Left ventricle myocardium inferior (tissue), 1 donor: ENCODE data around the gene DNM3. TPM values are rescaled to one million over a fixed set of nuclear protein-coding genes. Genes with fewer than 3 reads are reported as not detected.

Experiments used
- DNase-seq: peaks from one replicate; pipeline ENCODE4 v3.0.0-alpha.2; 2020
- H3K27ac ChIP-seq: fragments of 200-600 bp; replicated peaks from 2 replicates; pipeline ENCODE4 v1.8.0; 2021
- H3K27me3 ChIP-seq: fragments of 200-600 bp; 2 replicates; pipeline ENCODE4 v1.8.0; 2021; ENCODE audit warnings: low read depth
- H3K36me3 ChIP-seq: fragments of 200-600 bp; 2 replicates; pipeline ENCODE4 v1.8.0; 2021
- H3K4me1 ChIP-seq: fragments of 200-600 bp; 2 replicates; pipeline ENCODE4 v1.8.0; 2021
- H3K4me3 ChIP-seq: fragments of 200-600 bp; 2 replicates; pipeline ENCODE4 v1.8.0; 2021; ENCODE audit warnings: mild to moderate bottlenecking, moderate library complexity
- H3K9me3 ChIP-seq: fragments of 200-600 bp; replicated peaks from 2 replicates; pipeline ENCODE4 v1.8.0; 2021
- intact Hi-C: fragments of 100-400 bp; cut with micrococcal nuclease; formaldehyde crosslinking; loops from one replicate; pipeline ENCODE4 v1.11.0; 2022
- total RNA-seq: library from RNA; stranded (reverse); fragmentation: NEBNext Ultra II Directional; extraction: Animal tissue kit (Norgen Biotek cat#: 25700); gene quantifications from one replicate; pipeline ENCODE4 v1.2.1, GENCODE V29; 2021
- TF ChIP-seq, protein P1 (sequence below): fragments of 200-600 bp; IDR thresholded peaks from 2 replicates; pipeline ENCODE4 v1.8.0; 2021; ENCODE audit warnings: antibody characterized with exemption, mild to moderate bottlenecking, borderline replicate concordance
- donor health status: DM: no; HTN: yes; CAD: no; lungs with severe emphysema.

DNM3 gene
- total RNA-seq, 1 donor from 2014 or later, result 1.2 TPM

GRCh38 chr1:172155766-172156165, 314.5 kb downstream of the DNM3 start:
- Histone ChIP-seq H3K9me3 (no peaks in the 10 kb centered on the region), H3K27me3 (no peaks in the 10 kb centered on the region), H3K4me3 (no peak overlapping the region), H3K36me3 (no peaks in the 10 kb centered on the region), H3K27ac (no peak overlapping the region), H3K4me1 (peaks cover 13% of the 10 kb centered on the region)
- no peak for DNase-seq
- intact Hi-C loops, result no loop called here
- TF ChIP-seq, protein P1, sequence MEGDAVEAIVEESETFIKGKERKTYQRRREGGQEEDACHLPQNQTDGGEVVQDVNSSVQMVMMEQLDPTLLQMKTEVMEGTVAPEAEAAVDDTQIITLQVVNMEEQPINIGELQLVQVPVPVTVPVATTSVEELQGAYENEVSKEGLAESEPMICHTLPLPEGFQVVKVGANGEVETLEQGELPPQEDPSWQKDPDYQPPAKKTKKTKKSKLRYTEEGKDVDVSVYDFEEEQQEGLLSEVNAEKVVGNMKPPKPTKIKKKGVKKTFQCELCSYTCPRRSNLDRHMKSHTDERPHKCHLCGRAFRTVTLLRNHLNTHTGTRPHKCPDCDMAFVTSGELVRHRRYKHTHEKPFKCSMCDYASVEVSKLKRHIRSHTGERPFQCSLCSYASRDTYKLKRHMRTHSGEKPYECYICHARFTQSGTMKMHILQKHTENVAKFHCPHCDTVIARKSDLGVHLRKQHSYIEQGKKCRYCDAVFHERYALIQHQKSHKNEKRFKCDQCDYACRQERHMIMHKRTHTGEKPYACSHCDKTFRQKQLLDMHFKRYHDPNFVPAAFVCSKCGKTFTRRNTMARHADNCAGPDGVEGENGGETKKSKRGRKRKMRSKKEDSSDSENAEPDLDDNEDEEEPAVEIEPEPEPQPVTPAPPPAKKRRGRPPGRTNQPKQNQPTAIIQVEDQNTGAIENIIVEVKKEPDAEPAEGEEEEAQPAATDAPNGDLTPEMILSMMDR, result no peak

DNA sequence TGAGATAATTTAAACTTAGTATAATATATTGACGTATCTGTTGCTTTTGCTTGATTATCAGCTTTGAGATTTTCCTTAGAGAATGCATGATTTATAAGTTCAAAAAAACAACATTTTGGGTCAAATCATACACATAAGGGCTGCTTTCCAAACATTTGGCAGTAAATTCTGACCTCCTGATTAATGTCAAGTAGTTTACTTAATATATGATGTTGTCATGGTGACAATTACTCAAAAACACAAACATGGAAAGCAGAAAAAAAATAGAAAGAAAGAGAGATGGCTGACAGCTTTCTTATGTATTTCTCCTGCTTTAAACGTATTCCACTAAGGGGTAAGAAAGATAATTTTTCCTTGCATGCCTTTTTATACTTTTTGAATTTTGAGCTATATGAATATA, 320.9 kb downstream of the DNM3 start:
- TF ChIP-seq, protein P1, result no peak
- intact Hi-C loops, result no loop called here
- no peak overlapping the region for H3K4me3 ChIP-seq
- H3K36me3 ChIP-seq, result no peaks in the 10 kb centered on the region
- no peak for DNase-seq
- no peaks in the 10 kb centered on the region for H3K27me3 ChIP-seq
- peaks cover 18% of the 10 kb centered on the region for H3K4me1 ChIP-seq
- no peak overlapping the region for H3K27ac ChIP-seq
- no peaks in the 10 kb centered on the region for H3K9me3 ChIP-seq

DNA sequence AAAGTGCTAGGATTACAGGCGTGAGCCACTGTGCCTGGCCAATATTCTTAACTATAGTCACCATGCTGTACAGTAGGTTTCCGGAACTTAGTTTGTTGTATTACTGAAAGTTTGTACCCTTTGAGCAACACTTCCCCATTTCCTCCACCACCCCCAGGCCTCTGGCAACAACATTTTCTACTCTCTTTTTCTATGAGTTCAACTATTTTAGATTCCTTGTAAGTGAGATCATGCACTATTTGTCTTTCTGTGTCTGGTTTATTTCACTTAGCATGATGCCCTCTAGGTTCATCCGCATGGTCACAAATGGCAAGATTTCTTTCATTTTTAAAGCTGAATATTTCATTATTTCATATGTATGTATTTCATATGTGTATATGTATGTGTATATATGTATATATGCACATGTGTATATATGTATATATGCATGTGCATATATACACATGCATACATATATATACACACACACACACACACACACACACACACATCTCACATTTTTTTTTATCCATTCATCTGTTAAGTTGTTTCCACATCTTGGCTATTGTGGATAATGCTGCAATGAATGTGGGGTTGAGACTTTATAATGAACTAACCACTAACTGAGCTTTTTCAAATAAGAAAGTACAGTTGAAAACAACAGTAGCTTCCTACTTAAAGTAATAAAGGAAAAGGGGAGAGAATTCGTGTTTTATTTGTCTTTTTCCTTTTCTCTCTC, 322.4 kb downstream of the DNM3 start:
- DNase-seq, result no peak
- intact Hi-C loops, result no loop called here
- H3K4me1 ChIP-seq, result peaks cover 29% of the 10 kb centered on the region
- no peak overlapping the region for H3K27ac ChIP-seq
- H3K4me3 ChIP-seq, result no peak overlapping the region
- TF ChIP-seq, protein P1, result no peak
- no peaks in the 10 kb centered on the region for H3K27me3 ChIP-seq
- H3K36me3 ChIP-seq, result no peaks in the 10 kb centered on the region
- no peaks in the 10 kb centered on the region for H3K9me3 ChIP-seq

- intact Hi-C loops, result no loop called here
- TF ChIP-seq, protein P1, result no peak
- Histone ChIP-seq H3K36me3 (no peaks in the 10 kb centered on the region), H3K27ac (no peak overlapping the region), H3K4me3 (no peak overlapping the region), H3K9me3 (no peaks in the 10 kb centered on the region), H3K4me1 (peaks cover 35% of the 10 kb centered on the region), H3K27me3 (no peaks in the 10 kb centered on the region)
- DNase-seq, result no peak
Measured at GRCh38 chr1:172165403-172165802, 324.1 kb downstream of the DNM3 start.

DNA sequence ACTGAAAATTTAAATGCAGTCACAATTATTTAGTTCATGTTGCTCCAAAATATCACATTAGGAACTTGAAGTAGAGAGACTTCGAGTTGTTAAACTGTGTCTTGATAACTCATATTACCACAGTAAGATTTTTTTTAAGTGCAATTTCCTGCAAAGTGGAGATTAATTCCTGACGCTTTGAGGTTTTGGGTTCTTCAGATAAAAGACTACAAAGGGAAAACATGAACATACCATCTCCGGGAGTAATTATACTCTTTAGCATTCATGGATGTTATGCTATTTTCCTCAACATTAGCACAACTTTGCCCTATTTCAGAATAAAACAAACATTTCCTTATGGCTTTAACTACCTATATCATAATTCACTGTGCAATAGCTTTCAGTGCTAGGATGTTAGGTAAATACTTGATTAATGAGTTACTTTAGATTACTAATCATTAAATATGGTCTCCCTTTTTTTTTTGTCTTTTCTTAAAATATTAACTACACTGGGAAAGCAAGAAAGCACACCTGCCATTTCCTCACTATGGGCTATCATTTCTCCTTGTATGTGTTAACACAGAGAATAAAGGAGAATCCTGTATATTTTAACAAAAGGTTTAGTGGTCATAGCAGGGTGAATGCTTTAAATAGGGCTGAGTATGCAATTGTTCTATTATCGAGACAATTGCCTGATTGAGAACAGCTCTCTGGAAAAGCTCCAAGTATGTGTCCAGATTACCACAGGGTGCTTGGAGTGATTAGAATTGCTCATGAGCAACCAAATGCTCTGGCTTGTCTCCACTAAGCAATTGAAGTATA, 326.7 kb downstream of the DNM3 start:
- DNase-seq, result no peak
- Histone ChIP-seq H3K36me3 (no peaks in the 10 kb centered on the region), H3K27ac (peak overlapping the region; percentile 74), H3K27me3 (no peaks in the 10 kb centered on the region), H3K4me1 (peaks cover 35% of the 10 kb centered on the region), H3K9me3 (no peaks in the 10 kb centered on the region), H3K4me3 (no peak overlapping the region)
- intact Hi-C loops, result no loop called here
- TF ChIP-seq, protein P1, result no peak
